GM12892 (cell line): ENCODE measurements around the gene NBR1.
"Not testable (repeated sequence)": the region's sequence is repeated elsewhere in the genome, so short reads cannot be mapped to it uniquely, and the experiment has no call there.

Experiments
- POLR2A ChIP-seq: IDR thresholded peaks from 2 replicates; pipeline ENCODE4 v1.6.1; 2011; ENCODE audit warnings: low read depth, low read length, control low read depth
- POLR2AphosphoS5 ChIP-seq: IDR thresholded peaks from 2 replicates; pipeline ENCODE4 v1.6.1; 2011; ENCODE audit warnings: low read depth, low read length, control low read depth
- TAF1 ChIP-seq: IDR thresholded peaks from 2 replicates; pipeline ENCODE4 v1.6.1; 2011; ENCODE audit warnings: low read depth, mild to moderate bottlenecking, control low read depth, low read length, borderline replicate concordance

- not testable (repeated sequence) for TF ChIP-seq POLR2A, POLR2AphosphoS5, TAF1
These were observed 15.6 kb downstream of the NBR1 start for GRCh38 chr17:43186656-43187055.
